HG03196 (cell line): ENCODE results near the gene VIPR2.
"Not testable (repeated sequence)": the region's sequence is repeated elsewhere in the genome, so short reads cannot be mapped to it uniquely, and the experiment has no call there.

ENCODE experiments used
- ATAC-seq: cut with Tn5 transposase; IDR thresholded peaks from one replicate; pipeline ENCODE4 v1.9.1; 2021; ENCODE audit not compliant: unreplicated experiment

Gene VIPR2

GRCh38 chr7:159105832-159106811 is 38.5 kb downstream of the VIPR2 start:
- ATAC-seq = no peak

GRCh38 chr7:159105066-159105780 is 39.4 kb downstream of the VIPR2 start:
- ATAC-seq = no peak

- ATAC-seq = no peak
These were observed 40.3 kb downstream of the VIPR2 start for GRCh38 chr7:159104188-159104920.

GRCh38 chr7:159103382-159104187 is 41.1 kb downstream of the VIPR2 start:
- ATAC-seq = no peak

- ATAC-seq = no peak
These were observed 41.8 kb downstream of the VIPR2 start for GRCh38 chr7:159102681-159103381.

- not testable (repeated sequence) for ATAC-seq
These were observed 43.0 kb downstream of the VIPR2 start for GRCh38 chr7:159101661-159102091.

- ATAC-seq = not testable (repeated sequence)
These were observed 43.6 kb downstream of the VIPR2 start for GRCh38 chr7:159101083-159101395.

- ATAC-seq = not testable (repeated sequence)
These were observed 44.2 kb downstream of the VIPR2 start for GRCh38 chr7:159100281-159101082.

GRCh38 chr7:159099711-159100231 is 44.9 kb downstream of the VIPR2 start:
- no peak for ATAC-seq

GRCh38 chr7:159098811-159099655 is 45.6 kb downstream of the VIPR2 start:
- ATAC-seq = no peak

GRCh38 chr7:159098424-159098786 is 46.3 kb downstream of the VIPR2 start:
- no peak for ATAC-seq

GRCh38 chr7:159097661-159098423 is 46.8 kb downstream of the VIPR2 start:
- no peak for ATAC-seq

- no peak for ATAC-seq
These were observed 47.7 kb downstream of the VIPR2 start for GRCh38 chr7:159096736-159097581.

- no peak for ATAC-seq
These were observed 48.7 kb downstream of the VIPR2 start for GRCh38 chr7:159095979-159096411.

GRCh38 chr7:159094919-159095915 is 49.5 kb downstream of the VIPR2 start:
- ATAC-seq = no peak
